Measurements from ENCODE around the gene NDUFV1.
"Not testable (repeated sequence)": the region's sequence is repeated elsewhere in the genome, so short reads cannot be mapped to it uniquely, and the experiment has no call there.

Gene NDUFV1

GRCh38 chr11:67657300-67657699, 50.6 kb downstream of the NDUFV1 start:
- H3K36me3 Mint-ChIP-seq (ENCODE audit: low read depth), result no peaks in the 10 kb centered on the region
- peaks cover 10% of the 10 kb centered on the region for H3K4me1 Mint-ChIP-seq
- H3K9me3 Mint-ChIP-seq, result peaks cover 10% of the 10 kb centered on the region
- peaks cover 8% of the 10 kb centered on the region for H3K27me3 Mint-ChIP-seq (ENCODE audit: low read depth)
- H3K4me3 Mint-ChIP-seq, result no peak overlapping the region
- TF ChIP-seq, protein P1, sequence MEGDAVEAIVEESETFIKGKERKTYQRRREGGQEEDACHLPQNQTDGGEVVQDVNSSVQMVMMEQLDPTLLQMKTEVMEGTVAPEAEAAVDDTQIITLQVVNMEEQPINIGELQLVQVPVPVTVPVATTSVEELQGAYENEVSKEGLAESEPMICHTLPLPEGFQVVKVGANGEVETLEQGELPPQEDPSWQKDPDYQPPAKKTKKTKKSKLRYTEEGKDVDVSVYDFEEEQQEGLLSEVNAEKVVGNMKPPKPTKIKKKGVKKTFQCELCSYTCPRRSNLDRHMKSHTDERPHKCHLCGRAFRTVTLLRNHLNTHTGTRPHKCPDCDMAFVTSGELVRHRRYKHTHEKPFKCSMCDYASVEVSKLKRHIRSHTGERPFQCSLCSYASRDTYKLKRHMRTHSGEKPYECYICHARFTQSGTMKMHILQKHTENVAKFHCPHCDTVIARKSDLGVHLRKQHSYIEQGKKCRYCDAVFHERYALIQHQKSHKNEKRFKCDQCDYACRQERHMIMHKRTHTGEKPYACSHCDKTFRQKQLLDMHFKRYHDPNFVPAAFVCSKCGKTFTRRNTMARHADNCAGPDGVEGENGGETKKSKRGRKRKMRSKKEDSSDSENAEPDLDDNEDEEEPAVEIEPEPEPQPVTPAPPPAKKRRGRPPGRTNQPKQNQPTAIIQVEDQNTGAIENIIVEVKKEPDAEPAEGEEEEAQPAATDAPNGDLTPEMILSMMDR (IDR thresholded peaks at IDR 0.05; ENCODE audit: unreplicated experiment in 3 of 3), result no peak
- no peak overlapping the region for H3K27ac Mint-ChIP-seq

DNA sequence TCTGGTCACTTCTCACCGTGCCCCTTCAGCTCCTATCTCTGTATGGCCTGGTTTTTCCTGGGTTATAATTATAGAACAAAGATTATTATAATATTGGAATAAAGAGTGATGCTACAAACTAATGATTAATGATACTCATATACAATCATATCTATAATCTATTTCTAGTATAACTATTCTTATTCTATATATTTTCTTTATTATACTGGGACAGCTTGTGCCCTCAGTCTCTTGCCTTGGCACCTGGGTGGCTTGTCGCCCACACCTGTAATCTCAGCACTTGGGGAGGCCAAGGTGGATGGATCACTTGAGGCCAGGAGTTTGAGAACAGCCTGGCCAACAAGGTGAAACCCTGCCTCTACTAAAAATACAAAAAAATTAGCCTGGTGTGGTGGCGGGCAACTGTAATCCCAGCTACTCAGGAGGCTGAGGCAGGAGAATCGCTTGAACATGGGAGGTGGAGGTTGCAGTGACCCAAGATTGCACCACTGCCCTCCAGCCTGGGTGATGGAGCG, 53.0 kb downstream of the NDUFV1 start:
- H3K27me3 Mint-ChIP-seq (ENCODE audit: low read depth); H3K4me3 Mint-ChIP-seq; H3K36me3 Mint-ChIP-seq (ENCODE audit: low read depth); H3K4me1 Mint-ChIP-seq; H3K27ac Mint-ChIP-seq; H3K9me3 Mint-ChIP-seq: not testable (repeated sequence)
- TF ChIP-seq, protein P1 (IDR thresholded peaks at IDR 0.05; ENCODE audit: unreplicated experiment in 3 of 3), result peak in 2 of 3 experiments; percentile 27 to 36

- not testable (repeated sequence) for H3K36me3 Mint-ChIP-seq (ENCODE audit: low read depth); H3K27ac Mint-ChIP-seq; H3K4me3 Mint-ChIP-seq; H3K9me3 Mint-ChIP-seq; H3K4me1 Mint-ChIP-seq; H3K27me3 Mint-ChIP-seq (ENCODE audit: low read depth)
Measured at GRCh38 chr11:67660752-67661151, 54.0 kb downstream of the NDUFV1 start.

Data from nephron (organoid).